GM12878 (cell line): Measurements from ENCODE around the gene STX12. TPM values are rescaled to one million over a fixed set of nuclear protein-coding genes. Genes with fewer than 3 reads are reported as not detected.

ENCODE experiments used
- ATAC-seq: fragments of 200-7000 bp; cut with Tn5 transposase; 3 replicates; pipeline ENCODE4 v1.9.1; 2020; ENCODE audit warnings: mild to moderate bottlenecking, moderate library complexity
- BruUV-seq: library from RNA; stranded (reverse); fragments of 400-500 nt; replicated peaks from 2 replicates; lab custom pipeline; 2021; lab: Mats Ljungman, UMichigan
- CTCF ChIA-PET: fragments of 300-600 bp; sonication (Branson Sonifier 250); formaldehyde crosslinking; extraction: SDS; loops from one replicate; lab custom pipeline; 2021; ENCODE audit warnings: inconsistent platforms; lab: Yijun Ruan, JAX
- POLR2A ChIA-PET: fragments of 350-600 bp; formaldehyde crosslinking; extraction: SDS; loops from one replicate; lab custom pipeline; 2021; ENCODE audit warnings: inconsistent platforms; lab: Charles Lee
- RAD21 ChIA-PET: fragments of 300-600 bp; sonication (Branson Sonifier 250); formaldehyde crosslinking; loops from one replicate; lab custom pipeline; 2023; ENCODE audit warnings: antibody characterized with exemption; ENCODE audit not compliant: unreplicated experiment; lab: Charles Lee
- SMC1A ChIA-PET: fragments of 300-600 bp; sonication (Branson Sonifier 250); formaldehyde crosslinking; loops from one replicate; lab custom pipeline; 2023; ENCODE audit not compliant: unreplicated experiment, uncharacterized antibody; lab: Charles Lee
- DNase-seq: peaks from one replicate; pipeline ENCODE4 v3.0.0-alpha.2; 2011; ENCODE audit warnings: low read depth, low spot score
- FAIRE-seq: peaks from 3 replicates; lab custom pipeline; 2011; peaks lifted over from hg19 to GRCh38; lab: Jason Lieb, UNC
- H2AFZ ChIP-seq: 2 replicates; pipeline ENCODE4 v1.6.0; 2011; ENCODE audit warnings: low read depth, low read length, control low read depth; ENCODE audit not compliant: control insufficient read depth
- H3K27ac ChIP-seq: 2 replicates; pipeline ENCODE4 v1.5.1; 2011; ENCODE audit warnings: control low read depth; ENCODE audit not compliant: control insufficient read depth, insufficient read depth
- H3K27me3 ChIP-seq, 2 experiments: replicated peaks in 1 of 2; 2 replicates each; pipeline versions ENCODE4 v1.6.0 to v1.6.1; 2011; ENCODE audit warnings: low read length in 1 of 2; ENCODE audit not compliant: control insufficient read depth in 2 of 2, insufficient read depth in 2 of 2
- H3K36me3 ChIP-seq, 2 experiments: 2 replicates each; pipeline ENCODE4 v1.5.1; 2011; ENCODE audit warnings: low read length in 1 of 2; ENCODE audit not compliant: control insufficient read depth in 2 of 2, insufficient read depth in 2 of 2
- H3K4me1 ChIP-seq: 2 replicates; pipeline ENCODE4 v1.6.1; 2011; ENCODE audit warnings: mild to moderate bottlenecking, low read length, moderate library complexity, mixed read lengths; ENCODE audit not compliant: control insufficient read depth, insufficient read depth
- H3K4me2 ChIP-seq: 2 replicates; pipeline ENCODE4 v1.6.0; 2011; ENCODE audit warnings: control low read depth; ENCODE audit not compliant: control insufficient read depth, insufficient read depth
- H3K4me3 ChIP-seq: fragments of 200-600 bp; sonication (generic); 2 replicates; pipeline ENCODE4 v1.5.1; 2016
- H3K79me2 ChIP-seq: 2 replicates; pipeline ENCODE4 v1.6.0; 2011; ENCODE audit warnings: low read length; ENCODE audit not compliant: control insufficient read depth, insufficient read depth
- H3K9ac ChIP-seq: 2 replicates; pipeline ENCODE4 v1.8.0; 2011; ENCODE audit warnings: low read length, control low read depth, mixed read lengths; ENCODE audit not compliant: control insufficient read depth, insufficient read depth
- H3K9me3 ChIP-seq: replicated peaks from 3 replicates; pipeline ENCODE4 v1.5.1; 2011; ENCODE audit warnings: mild to moderate bottlenecking, low read length; ENCODE audit not compliant: control insufficient read depth, insufficient read depth
- H4K20me1 ChIP-seq: 2 replicates; pipeline ENCODE4 v1.6.0; 2011; ENCODE audit not compliant: control insufficient read depth, insufficient read depth
- CTCF ChIP-seq, 3 experiments: IDR thresholded peaks in 2 of 3; conservative IDR thresholded peaks in 1 of 3; 2 replicates each; pipeline ENCODE4 v1.5.1; 2011; ENCODE audit warnings: low read depth in 3 of 3, low read length in 3 of 3, mild to moderate bottlenecking in 3 of 3, control low read depth in 2 of 3, moderate library complexity in 2 of 3, inconsistent platforms in 1 of 3, mixed read lengths in 1 of 3; ENCODE audit not compliant: control insufficient read depth in 2 of 3, insufficient read depth in 1 of 3; ENCODE audit errors: extremely low read depth in 1 of 3
- E2F4 ChIP-seq: IDR thresholded peaks from 2 replicates; pipeline ENCODE4 v1.6.1; 2012; ENCODE audit warnings: low read depth, low read length, improper control_type of control experiment
- EZH2 ChIP-seq: IDR thresholded peaks from 2 replicates; pipeline ENCODE4 v1.6.1; 2012; ENCODE audit warnings: low read depth, mild to moderate bottlenecking, control low read depth, inconsistent platforms, low read length, borderline replicate concordance; ENCODE audit not compliant: control insufficient read depth
- GATAD2B ChIP-seq: fragments of 450-650 bp; conservative IDR thresholded peaks from 2 replicates; pipeline ENCODE4 v1.6.1; 2017; ENCODE audit warnings: low read depth, mild to moderate bottlenecking, moderate library complexity
- YY1 ChIP-seq: IDR thresholded peaks from 2 replicates; pipeline ENCODE4 v1.6.1; 2011; ENCODE audit warnings: low read depth, mild to moderate bottlenecking, low read length
- ZBED1 ChIP-seq: IDR thresholded peaks from 2 replicates; pipeline ENCODE4 v1.6.1; 2016; ENCODE audit warnings: borderline replicate concordance
- ZNF384 ChIP-seq: IDR thresholded peaks from 2 replicates; pipeline ENCODE4 v1.6.1; 2012; ENCODE audit warnings: low read depth, mild to moderate bottlenecking, low read length, improper control_type of control experiment, borderline replicate concordance
- ZNF622 ChIP-seq: fragments of 450-650 bp; IDR thresholded peaks from 2 replicates; pipeline ENCODE4 v1.6.1; 2017; ENCODE audit warnings: mild to moderate bottlenecking, inconsistent platforms
- WGBS: methylation state at CpG from one replicate; pipeline ENCODE4 v1.1.6; 2016; ENCODE audit warnings: low lambda C conversion rate; ENCODE audit not compliant: insufficient replicate concordance, insufficient coverage; ENCODE audit errors: missing lambda C conversion rate; 5-methylcytosine and 5-hydroxymethylcytosine counted together
- in situ Hi-C: fragments of 300-500 bp; cut with MboI; formaldehyde crosslinking; loops from 9 replicates; pipeline ENCODE4 v1.14.3; 2018; ENCODE audit warnings: mixed read lengths
- intact Hi-C: fragments of 100-400 bp; cut with micrococcal nuclease; formaldehyde crosslinking; loops from one replicate; pipeline ENCODE4 v1.14.2; 2022; ENCODE audit not compliant: unreplicated experiment
- polyA plus RNA-seq, 11 experiments: library from polyadenylated mRNA; depleted of rRNA in 4 of 11; unstranded in 6 of 11; stranded (reverse) in 5 of 11; fragments of >200 nt; fragmentation: Nextera tagmentation in 4 of 11; fragmentation: Illumina TruSeq in 1 of 11; extraction: Ambion mirVana in 4 of 11; extraction: Trizol in 1 of 11; gene quantifications; 1 replicate in 1 of 11; 2 replicates in 10 of 11; pipeline versions ENCODE4 v1.2.1 to v1.2.3, GENCODE V29; 2011 to 2016; ENCODE audit warnings: inconsistent platforms in 2 of 11, missing spikeins in 2 of 11, low read depth in 1 of 11
- total RNA-seq, 4 experiments: library from RNA; depleted of rRNA in 3 of 4; stranded (reverse); fragments of >200 nt in 3 of 4; fragmentation: Illumina TruSeq in 1 of 4; extraction: Trizol in 1 of 4; gene quantifications; 2 replicates each; pipeline versions ENCODE4 v1.2.1 to v1.2.3, GENCODE V29; 2013 to 2021

The STX12 gene
- total and polyA plus RNA-seq, 10 of the 15 experiments (the other 5 are each of a cell fraction or from before 2014, with no cell fraction given), result 20.2 to 35.0 (median 28.1) TPM

- 0 out of 4 replicates have a peak, but pooled peaks cover 0 to 5% of the 10 kb centered on the region in 2 experiments for H3K36me3 ChIP-seq
- no TSS peak for BruUV-seq
- CTCF ChIA-PET, result interaction anchor here (1.0 to 1.6 kb wide), 2 partner anchors 9 to 86 kb away, joined by 4 read pairs; no protein-coding TSS in a partner anchor
- no peak overlapping the region for H3K27ac ChIP-seq
- no peak for ATAC-seq
- RAD21 ChIA-PET, result no interaction called here
- no peak for FAIRE-seq
- 93% methylated on average over 1 of the region's 1 CpG for WGBS
- peaks cover 11% of the 10 kb centered on the region for H3K4me1 ChIP-seq
- no peaks in the 10 kb centered on the region for H3K9me3 ChIP-seq
- in situ Hi-C loops, result no loop called here
- no peaks in the 10 kb centered on the region for H4K20me1 ChIP-seq
- SMC1A ChIA-PET, result interaction anchor here (1.0 to 1.5 kb wide), 3 partner anchors 24 to 236 kb away, joined by 3 read pairs; partner anchors contain the start of gene IFI6
- no peaks in the 10 kb centered on the region for H3K79me2 ChIP-seq
- H3K4me3 ChIP-seq, result no peak overlapping the region
- TF ChIP-seq YY1 (no peak), ZBED1 (no peak), ZNF622 (no peak), CTCF (IDR thresholded peaks at IDR 0.05 in 2 of 3, conservative IDR thresholded peaks at IDR 0.05 in 1 of 3; ENCODE audit: control insufficient read depth in 2 of 3, extremely low read depth in 1 of 3, insufficient read depth in 1 of 3, low read depth in 3 of 3, low read length in 3 of 3) (no peak)
- H3K9ac ChIP-seq, result no peak overlapping the region
- intact Hi-C loops, result no loop called here
- H2AFZ ChIP-seq, result no peak overlapping the region
- no peaks in the 10 kb centered on the region for H3K27me3 ChIP-seq
- no peak overlapping the region for H3K4me2 ChIP-seq
- POLR2A ChIA-PET, result no interaction called here
- no peak for DNase-seq
Observed at GRCh38 chr1:27755286-27755685, 17.7 kb upstream of the STX12 start.

- Histone ChIP-seq H3K9ac (no peak overlapping the region), H2AFZ (no peak overlapping the region), H3K36me3 (0 out of 4 replicates have a peak, but pooled peaks cover 0 to 5% of the 10 kb centered on the region in 2 experiments), H3K79me2 (no peaks in the 10 kb centered on the region), H3K27ac (no peak overlapping the region), H3K4me3 (no peak overlapping the region), H4K20me1 (no peaks in the 10 kb centered on the region), H3K4me2 (no peak overlapping the region), H3K4me1 (peaks cover 11% of the 10 kb centered on the region), H3K9me3 (no peaks in the 10 kb centered on the region), H3K27me3 (no peaks in the 10 kb centered on the region)
- ChIA-PET SMC1A (interaction anchor here (1.5 kb wide), 1 partner anchor 23 kb away, joined by 3 read pairs; no protein-coding TSS in a partner anchor), POLR2A (no interaction called here), CTCF (no interaction called here), RAD21 (no interaction called here)
- ATAC-seq, result no peak
- intact Hi-C loops (no loop called here), in situ Hi-C loops (no loop called here)
- BruUV-seq, result no TSS peak
- no peak for FAIRE-seq
- DNase-seq, result no peak
- TF ChIP-seq GATAD2B, result no peak
- no peak for TF ChIP-seq ZNF384
- no peak for TF ChIP-seq EZH2
- TF ChIP-seq E2F4, result no peak
- WGBS, result 86% methylated on average over 4 of the region's 4 CpGs
Observed at GRCh38 chr1:27755865-27756264, 17.2 kb upstream of the STX12 start.
